GM23248 (cell line): ENCODE data around the gene PEAK3.

Experiments
- EZH2 ChIP-seq: fragments of 200-600 bp; sonication (generic); IDR thresholded peaks from 2 replicates; pipeline ENCODE4 v1.6.1; 2018; ENCODE audit warnings: antibody characterized with exemption, mild to moderate bottlenecking; ENCODE audit not compliant: insufficient read depth, poor library complexity, severe bottlenecking
- EZH2phosphoT487 ChIP-seq: fragments of 200-600 bp; sonication (generic); IDR thresholded peaks from 2 replicates; pipeline ENCODE4 v1.6.1; 2018; ENCODE audit warnings: antibody characterized with exemption, moderate library complexity, mild to moderate bottlenecking, low read depth; ENCODE audit not compliant: insufficient read depth

- no peak for TF ChIP-seq EZH2
- TF ChIP-seq EZH2phosphoT487 = no peak
Measured at GRCh38 chr19:2232286-2233151, 49.5 kb downstream of the PEAK3 start.
